GM23338 (cell line): Measurements from ENCODE around the gene SPRED2. TPM values are rescaled to one million over a fixed set of nuclear protein-coding genes. Genes with fewer than 3 reads are reported as not detected.

ENCODE experiments used
- ATAC-seq: fragments of 200-7000 bp; cut with Tn5 transposase; 3 replicates; pipeline ENCODE4 v1.9.1; 2020
- DNase-seq: peaks from one replicate; pipeline ENCODE4 v3.0.0-alpha.2; 2015; ENCODE audit warnings: low spot score
- H2AFZ ChIP-seq: fragments of 200-600 bp; sonication (generic); 2 replicates; pipeline ENCODE4 v1.8.0; 2016; ENCODE audit warnings: antibody characterized with exemption, mild to moderate bottlenecking, moderate library complexity
- H3F3A ChIP-seq: fragments of 200-600 bp; sonication (generic); replicated peaks from 2 replicates; pipeline ENCODE4 v1.8.0; 2017; ENCODE audit warnings: antibody characterized with exemption, mixed run types, low read depth
- H3K27ac ChIP-seq: fragments of 200-600 bp; sonication (generic); 2 replicates; pipeline ENCODE4 v1.6.1; 2016; ENCODE audit warnings: low read depth
- H3K27me3 ChIP-seq: fragments of 200-600 bp; sonication (generic); 2 replicates; pipeline ENCODE4 v1.8.0; 2016; ENCODE audit warnings: mild to moderate bottlenecking, mixed run types, moderate library complexity; ENCODE audit not compliant: insufficient read depth
- H3K36me3 ChIP-seq: fragments of 200-600 bp; sonication (generic); 2 replicates; pipeline ENCODE4 v1.8.0; 2016; ENCODE audit warnings: mild to moderate bottlenecking; ENCODE audit not compliant: insufficient read depth
- H3K4me1 ChIP-seq: fragments of 200-600 bp; sonication (generic); 2 replicates; pipeline ENCODE4 v1.8.0; 2016; ENCODE audit warnings: mild to moderate bottlenecking, moderate library complexity; ENCODE audit not compliant: insufficient read depth
- H3K4me2 ChIP-seq: fragments of 200-600 bp; sonication (generic); 2 replicates; pipeline ENCODE4 v1.7.1; 2017; ENCODE audit warnings: mixed run types
- H3K4me3 ChIP-seq: fragments of 200-600 bp; sonication (generic); 2 replicates; pipeline ENCODE4 v1.6.1; 2016; ENCODE audit warnings: mixed run types
- H3K79me2 ChIP-seq: fragments of 200-600 bp; sonication (generic); replicated peaks from 2 replicates; pipeline ENCODE4 v1.8.0; 2017; ENCODE audit warnings: mild to moderate bottlenecking; ENCODE audit not compliant: insufficient read depth
- H3K9me2 ChIP-seq: fragments of 200-600 bp; sonication (generic); 2 replicates; pipeline ENCODE4 v1.8.0; 2017; ENCODE audit not compliant: insufficient read depth
- H4K20me1 ChIP-seq: fragments of 200-600 bp; sonication (generic); replicated peaks from 2 replicates; pipeline ENCODE4 v1.8.0; 2017; ENCODE audit warnings: mild to moderate bottlenecking; ENCODE audit not compliant: insufficient read depth
- H3K27ac Mint-ChIP-seq: 2 replicates; pipeline ENCODE4 v1.8.0; 2020; ENCODE audit warnings: inconsistent platforms, mild to moderate bottlenecking, moderate library complexity, mixed read lengths
- H3K27me3 Mint-ChIP-seq: 3 replicates; pipeline ENCODE4 v1.8.0; 2022; ENCODE audit warnings: low read depth, mild to moderate bottlenecking, moderate library complexity, mixed read lengths, inconsistent platforms; ENCODE audit not compliant: insufficient read depth, poor library complexity
- H3K36me3 Mint-ChIP-seq: 3 replicates; pipeline ENCODE4 v1.8.0; 2021; ENCODE audit warnings: low read depth, mild to moderate bottlenecking, inconsistent platforms, moderate library complexity, mixed read lengths
- H3K4me1 Mint-ChIP-seq: 3 replicates; pipeline ENCODE4 v1.8.0; 2020; ENCODE audit warnings: mild to moderate bottlenecking, inconsistent platforms, mixed read lengths
- H3K4me3 Mint-ChIP-seq: 3 replicates; pipeline ENCODE4 v1.8.0; 2021; ENCODE audit warnings: moderate library complexity, mild to moderate bottlenecking, inconsistent platforms, mixed read lengths
- H3K9me3 Mint-ChIP-seq: 3 replicates; pipeline ENCODE4 v1.8.0; 2020; ENCODE audit warnings: moderate library complexity, mild to moderate bottlenecking, inconsistent platforms, mixed read lengths
- CREB1 ChIP-seq: fragments of 250-450 bp; sonication (Bioruptor Pico); IDR thresholded peaks from 2 replicates; pipeline ENCODE4 v1.5.0; 2020; ENCODE audit warnings: low read depth, mild to moderate bottlenecking, moderate library complexity
- EZH2 ChIP-seq: fragments of 200-600 bp; sonication (generic); IDR thresholded peaks from one replicate; pipeline ENCODE4 v1.8.0; 2017; ENCODE audit warnings: antibody characterized with exemption, mild to moderate bottlenecking, low read depth; ENCODE audit not compliant: unreplicated experiment
- EZH2phosphoT487 ChIP-seq: fragments of 200-600 bp; sonication (generic); IDR thresholded peaks from one replicate; pipeline ENCODE4 v1.8.1; 2018; ENCODE audit warnings: antibody characterized with exemption; ENCODE audit not compliant: unreplicated experiment
- NANOG ChIP-seq: IDR thresholded peaks from 2 replicates; pipeline ENCODE4 v1.6.1; 2016; ENCODE audit warnings: antibody characterized with exemption, borderline replicate concordance
- STAT1 ChIP-seq: IDR thresholded peaks from one replicate; pipeline ENCODE4 v1.6.1; 2016; ENCODE audit warnings: antibody characterized with exemption; ENCODE audit not compliant: unreplicated experiment
- ZNF114 ChIP-seq: fragments of 250-450 bp; sonication (Bioruptor Pico); IDR thresholded peaks from 2 replicates; pipeline ENCODE4 v1.5.0; 2020; ENCODE audit warnings: mild to moderate bottlenecking, moderate library complexity
- ZNF331 ChIP-seq: fragments of 250-450 bp; sonication (Bioruptor Pico); IDR thresholded peaks from 2 replicates; pipeline ENCODE4 v1.5.0; 2020; ENCODE audit warnings: low read depth, mild to moderate bottlenecking, moderate library complexity
- polyA plus RNA-seq: library from polyadenylated mRNA; unstranded; fragments of >200 nt; fragmentation: Nextera tagmentation; extraction: Ambion mirVana; gene quantifications from 2 replicates; pipeline ENCODE4 v1.2.1, GENCODE V29; 2016
- total RNA-seq: library from RNA; depleted of rRNA; stranded (reverse); fragments of >200 nt; shearing (Covaris generic); gene quantifications from 2 replicates; pipeline ENCODE4 v1.2.3, GENCODE V29; 2014
- TF ChIP-seq, protein P1 (sequence below), 2 experiments: fragments of 200-600 bp in 1 of 2; sonication (generic) in 1 of 2; conservative IDR thresholded peaks; 2 replicates each; pipeline versions ENCODE4 v1.5.1 to v1.6.1; 2016 to 2017; ENCODE audit warnings: antibody characterized with exemption in 2 of 2, low read depth in 2 of 2, mild to moderate bottlenecking in 2 of 2, moderate library complexity in 1 of 2
- TF ChIP-seq, protein P2 (sequence below): IDR thresholded peaks from one replicate; pipeline ENCODE4 v1.6.1; 2018; ENCODE audit warnings: antibody characterized with exemption; ENCODE audit not compliant: unreplicated experiment

SPRED2 gene
- total and polyA plus RNA-seq, 2 experiments from 2014 or later, result 8.7 to 13.0 TPM

DNA sequence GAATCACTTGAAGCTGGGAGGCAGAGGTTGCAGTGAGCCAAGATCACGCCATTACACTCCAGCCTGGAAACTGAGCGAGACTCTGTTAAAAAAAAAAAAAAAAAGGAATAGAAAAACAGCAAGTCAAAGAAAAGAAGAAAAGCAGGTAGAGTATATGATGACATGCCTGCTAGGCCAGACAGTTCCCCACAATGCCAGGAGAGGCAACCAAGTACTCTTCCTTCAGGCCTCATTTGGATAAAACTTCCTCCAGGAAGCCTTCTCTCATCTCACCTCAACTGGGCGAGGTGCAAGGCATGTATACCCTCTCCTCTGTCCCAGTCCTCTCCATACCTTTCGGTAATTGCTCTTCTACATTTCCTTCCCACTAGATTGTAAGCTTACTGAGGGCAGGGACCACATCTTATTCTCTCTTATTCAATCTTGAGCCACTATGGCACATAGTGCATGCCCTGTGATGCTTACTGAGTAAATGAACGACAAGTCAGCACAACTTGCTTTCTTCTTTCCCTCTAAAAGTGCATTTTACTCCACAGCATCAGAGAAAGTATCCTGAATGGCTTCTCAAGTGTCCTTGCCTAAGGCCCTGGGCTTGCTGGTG lies 10.1 kb upstream of the SPRED2 start (continued):
- TF ChIP-seq, protein P1, sequence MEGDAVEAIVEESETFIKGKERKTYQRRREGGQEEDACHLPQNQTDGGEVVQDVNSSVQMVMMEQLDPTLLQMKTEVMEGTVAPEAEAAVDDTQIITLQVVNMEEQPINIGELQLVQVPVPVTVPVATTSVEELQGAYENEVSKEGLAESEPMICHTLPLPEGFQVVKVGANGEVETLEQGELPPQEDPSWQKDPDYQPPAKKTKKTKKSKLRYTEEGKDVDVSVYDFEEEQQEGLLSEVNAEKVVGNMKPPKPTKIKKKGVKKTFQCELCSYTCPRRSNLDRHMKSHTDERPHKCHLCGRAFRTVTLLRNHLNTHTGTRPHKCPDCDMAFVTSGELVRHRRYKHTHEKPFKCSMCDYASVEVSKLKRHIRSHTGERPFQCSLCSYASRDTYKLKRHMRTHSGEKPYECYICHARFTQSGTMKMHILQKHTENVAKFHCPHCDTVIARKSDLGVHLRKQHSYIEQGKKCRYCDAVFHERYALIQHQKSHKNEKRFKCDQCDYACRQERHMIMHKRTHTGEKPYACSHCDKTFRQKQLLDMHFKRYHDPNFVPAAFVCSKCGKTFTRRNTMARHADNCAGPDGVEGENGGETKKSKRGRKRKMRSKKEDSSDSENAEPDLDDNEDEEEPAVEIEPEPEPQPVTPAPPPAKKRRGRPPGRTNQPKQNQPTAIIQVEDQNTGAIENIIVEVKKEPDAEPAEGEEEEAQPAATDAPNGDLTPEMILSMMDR (conservative IDR thresholded peaks at IDR 0.05; ENCODE audit: low read depth in 2 of 2), result no peak
- TF ChIP-seq STAT1 (no peak), ZNF331 (CRISPR knock-in tag) (no peak), ZNF114 (CRISPR knock-in tag) (no peak), CREB1 (no peak), EZH2phosphoT487 (no peak)

DNA sequence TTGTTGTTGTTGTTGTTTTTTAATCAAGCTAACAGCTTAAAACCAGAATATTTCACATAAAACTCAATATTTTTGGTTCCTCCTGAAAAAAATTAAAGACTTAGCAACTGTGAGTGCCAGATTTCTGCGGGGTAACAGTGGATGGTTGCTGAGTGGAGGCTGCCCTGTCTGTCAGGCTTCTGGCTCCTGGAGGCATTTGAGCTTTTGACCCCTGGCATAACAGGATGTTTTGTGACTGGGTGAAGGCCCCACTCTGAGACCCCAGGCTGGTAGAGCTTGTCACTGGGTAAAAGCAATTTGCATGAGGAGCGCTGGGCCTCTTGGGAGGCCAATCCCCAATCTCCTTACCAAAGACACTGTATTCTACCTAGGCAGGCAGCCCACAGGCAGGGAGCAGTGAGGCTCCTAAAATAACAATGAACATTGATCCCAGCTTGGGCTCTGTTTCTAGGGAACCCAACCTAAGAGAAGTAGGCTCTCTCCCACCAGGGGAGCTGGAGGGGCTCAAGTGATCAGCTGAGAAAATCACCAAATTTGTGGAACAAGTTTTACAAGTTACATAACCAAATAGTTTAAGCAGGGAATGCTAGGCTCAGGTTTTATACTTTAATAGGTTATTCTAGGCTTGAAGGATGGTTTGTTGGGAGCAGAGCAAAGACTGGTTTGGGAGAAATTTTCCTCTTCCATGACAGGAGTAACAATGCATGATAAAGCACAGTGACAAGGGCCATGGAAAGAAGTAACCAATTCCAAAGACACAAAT lies 5.9 kb upstream of the SPRED2 start:
- Histone ChIP-seq H3K27me3 (peaks cover 67% of the 10 kb centered on the region), H4K20me1 (peaks cover 6% of the 10 kb centered on the region; the same call in 1 of the 2 replicates), H3K4me1 (peaks cover 42% of the 10 kb centered on the region), H2AFZ (no peak overlapping the region), H3K4me3 (peak overlapping the region; percentile 9; the same call in 1 of the 2 replicates), H3K9me2 (no peaks in the 10 kb centered on the region), H3K4me2 (peak overlapping the region; percentile 41), H3F3A (peaks cover 20% of the 10 kb centered on the region), H3K36me3 (no peaks in the 10 kb centered on the region), H3K27ac (no peak overlapping the region), H3K79me2 (no peaks in the 10 kb centered on the region)
- Mint-ChIP-seq H3K27me3 (peaks cover 57% of the 10 kb centered on the region), H3K36me3 (no peaks in the 10 kb centered on the region), H3K4me1 (peaks cover 48% of the 10 kb centered on the region), H3K4me3 (no peak overlapping the region; the same call in 2 of the 3 replicates), H3K27ac (no peak overlapping the region), H3K9me3 (no peaks in the 10 kb centered on the region)
- TF ChIP-seq, protein P2, sequence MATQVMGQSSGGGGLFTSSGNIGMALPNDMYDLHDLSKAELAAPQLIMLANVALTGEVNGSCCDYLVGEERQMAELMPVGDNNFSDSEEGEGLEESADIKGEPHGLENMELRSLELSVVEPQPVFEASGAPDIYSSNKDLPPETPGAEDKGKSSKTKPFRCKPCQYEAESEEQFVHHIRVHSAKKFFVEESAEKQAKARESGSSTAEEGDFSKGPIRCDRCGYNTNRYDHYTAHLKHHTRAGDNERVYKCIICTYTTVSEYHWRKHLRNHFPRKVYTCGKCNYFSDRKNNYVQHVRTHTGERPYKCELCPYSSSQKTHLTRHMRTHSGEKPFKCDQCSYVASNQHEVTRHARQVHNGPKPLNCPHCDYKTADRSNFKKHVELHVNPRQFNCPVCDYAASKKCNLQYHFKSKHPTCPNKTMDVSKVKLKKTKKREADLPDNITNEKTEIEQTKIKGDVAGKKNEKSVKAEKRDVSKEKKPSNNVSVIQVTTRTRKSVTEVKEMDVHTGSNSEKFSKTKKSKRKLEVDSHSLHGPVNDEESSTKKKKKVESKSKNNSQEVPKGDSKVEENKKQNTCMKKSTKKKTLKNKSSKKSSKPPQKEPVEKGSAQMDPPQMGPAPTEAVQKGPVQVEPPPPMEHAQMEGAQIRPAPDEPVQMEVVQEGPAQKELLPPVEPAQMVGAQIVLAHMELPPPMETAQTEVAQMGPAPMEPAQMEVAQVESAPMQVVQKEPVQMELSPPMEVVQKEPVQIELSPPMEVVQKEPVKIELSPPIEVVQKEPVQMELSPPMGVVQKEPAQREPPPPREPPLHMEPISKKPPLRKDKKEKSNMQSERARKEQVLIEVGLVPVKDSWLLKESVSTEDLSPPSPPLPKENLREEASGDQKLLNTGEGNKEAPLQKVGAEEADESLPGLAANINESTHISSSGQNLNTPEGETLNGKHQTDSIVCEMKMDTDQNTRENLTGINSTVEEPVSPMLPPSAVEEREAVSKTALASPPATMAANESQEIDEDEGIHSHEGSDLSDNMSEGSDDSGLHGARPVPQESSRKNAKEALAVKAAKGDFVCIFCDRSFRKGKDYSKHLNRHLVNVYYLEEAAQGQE, result no peak
- no peak for TF ChIP-seq NANOG
- no peak for TF ChIP-seq CREB1
- TF ChIP-seq ZNF114 (CRISPR knock-in tag), result no peak
- TF ChIP-seq, protein P1 (conservative IDR thresholded peaks at IDR 0.05; ENCODE audit: low read depth in 2 of 2), result no peak
- no peak for TF ChIP-seq EZH2
- DNase-seq (peak; percentile 59), ATAC-seq (peak; percentile 54)
